A549 (cell line): ENCODE measurements around the gene RASA3.

Source experiments
- BHLHE40 ChIP-seq: IDR thresholded peaks from 2 replicates; pipeline ENCODE4 v1.6.1; 2012; ENCODE audit warnings: low read depth, low read length, inconsistent platforms
- EP300 ChIP-seq, 2 experiments: fragments of >200 bp; sonication (Bioruptor Twin); formaldehyde crosslinking; IDR thresholded peaks; 2 replicates in 1 of 2; 3 replicates in 1 of 2; pipeline ENCODE4 v1.6.1; 2016 to 2017
- JUN ChIP-seq, 2 experiments: fragments of >200 bp; sonication (Bioruptor Twin); formaldehyde crosslinking; IDR thresholded peaks; 2 replicates in 1 of 2; 3 replicates in 1 of 2; pipeline ENCODE4 v1.6.1; 2016 to 2017
- NR3C1 ChIP-seq: fragments of >200 bp; sonication (Bioruptor Twin); formaldehyde crosslinking; IDR thresholded peaks from 3 replicates; pipeline ENCODE4 v1.6.1; 2017
- POLR2A ChIP-seq: IDR thresholded peaks from 2 replicates; pipeline ENCODE4 v1.6.1; 2012; ENCODE audit warnings: mild to moderate bottlenecking, low read length
- SMC3 ChIP-seq: fragments of >200 bp; sonication (Bioruptor Twin); formaldehyde crosslinking; IDR thresholded peaks from 3 replicates; pipeline ENCODE4 v1.6.1; 2018; ENCODE audit warnings: inconsistent platforms
- ZC3H11A ChIP-seq: fragments of 450-650 bp; IDR thresholded peaks from 2 replicates; pipeline ENCODE4 v1.6.1; 2014; ENCODE audit warnings: antibody characterized with exemption, mild to moderate bottlenecking
- TF ChIP-seq, protein P1 (sequence below): fragments of >200 bp; sonication (Bioruptor Twin); formaldehyde crosslinking; IDR thresholded peaks from 3 replicates; pipeline ENCODE4 v1.5.1; 2016
- TF ChIP-seq, protein P2 (sequence below): fragments of 200-600 bp; sonication (generic); IDR thresholded peaks from 2 replicates; pipeline ENCODE4 v1.6.1; 2016; ENCODE audit warnings: antibody characterized with exemption, mild to moderate bottlenecking, moderate library complexity
- TF ChIP-seq, protein P3 (sequence below): IDR thresholded peaks from 2 replicates; pipeline ENCODE4 v1.6.1; 2012
- TF ChIP-seq, protein P4 (sequence below): IDR thresholded peaks from 2 replicates; pipeline ENCODE4 v1.6.1; 2012
- TF ChIP-seq, protein P5 (sequence below): fragments of 450-650 bp; IDR thresholded peaks from 2 replicates; pipeline ENCODE4 v1.6.1; 2014; ENCODE audit warnings: antibody characterized with exemption

DNA sequence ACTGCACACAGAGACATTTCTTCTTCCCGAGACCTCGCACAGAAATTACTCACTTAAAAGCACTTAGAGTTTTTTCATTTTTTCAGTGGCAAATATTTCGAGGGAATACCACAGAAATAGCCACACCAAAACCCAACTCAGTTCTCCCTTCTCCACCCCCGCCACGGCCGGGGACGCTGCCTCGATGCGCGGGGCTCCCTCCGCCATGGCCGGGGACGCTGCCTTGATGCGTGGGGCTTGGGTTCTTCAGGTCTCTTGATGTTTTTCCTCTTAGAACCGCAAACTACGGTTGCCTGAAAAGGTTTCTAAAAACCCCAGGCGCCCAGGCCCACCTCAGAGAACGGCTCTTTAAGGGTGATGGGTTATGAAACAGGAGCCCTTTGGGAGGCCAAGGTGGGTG lies 71.4 kb downstream of the RASA3 start:
- TF ChIP-seq EP300 (IDR thresholded peaks at IDR 0.05) (no peak), POLR2A (no peak), JUN (IDR thresholded peaks at IDR 0.05) (no peak), NR3C1 (no peak), ZC3H11A (no peak), BHLHE40 (no peak), SMC3 (no peak)
- TF ChIP-seq, protein P1, sequence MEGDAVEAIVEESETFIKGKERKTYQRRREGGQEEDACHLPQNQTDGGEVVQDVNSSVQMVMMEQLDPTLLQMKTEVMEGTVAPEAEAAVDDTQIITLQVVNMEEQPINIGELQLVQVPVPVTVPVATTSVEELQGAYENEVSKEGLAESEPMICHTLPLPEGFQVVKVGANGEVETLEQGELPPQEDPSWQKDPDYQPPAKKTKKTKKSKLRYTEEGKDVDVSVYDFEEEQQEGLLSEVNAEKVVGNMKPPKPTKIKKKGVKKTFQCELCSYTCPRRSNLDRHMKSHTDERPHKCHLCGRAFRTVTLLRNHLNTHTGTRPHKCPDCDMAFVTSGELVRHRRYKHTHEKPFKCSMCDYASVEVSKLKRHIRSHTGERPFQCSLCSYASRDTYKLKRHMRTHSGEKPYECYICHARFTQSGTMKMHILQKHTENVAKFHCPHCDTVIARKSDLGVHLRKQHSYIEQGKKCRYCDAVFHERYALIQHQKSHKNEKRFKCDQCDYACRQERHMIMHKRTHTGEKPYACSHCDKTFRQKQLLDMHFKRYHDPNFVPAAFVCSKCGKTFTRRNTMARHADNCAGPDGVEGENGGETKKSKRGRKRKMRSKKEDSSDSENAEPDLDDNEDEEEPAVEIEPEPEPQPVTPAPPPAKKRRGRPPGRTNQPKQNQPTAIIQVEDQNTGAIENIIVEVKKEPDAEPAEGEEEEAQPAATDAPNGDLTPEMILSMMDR = no peak
- TF ChIP-seq, protein P2, sequence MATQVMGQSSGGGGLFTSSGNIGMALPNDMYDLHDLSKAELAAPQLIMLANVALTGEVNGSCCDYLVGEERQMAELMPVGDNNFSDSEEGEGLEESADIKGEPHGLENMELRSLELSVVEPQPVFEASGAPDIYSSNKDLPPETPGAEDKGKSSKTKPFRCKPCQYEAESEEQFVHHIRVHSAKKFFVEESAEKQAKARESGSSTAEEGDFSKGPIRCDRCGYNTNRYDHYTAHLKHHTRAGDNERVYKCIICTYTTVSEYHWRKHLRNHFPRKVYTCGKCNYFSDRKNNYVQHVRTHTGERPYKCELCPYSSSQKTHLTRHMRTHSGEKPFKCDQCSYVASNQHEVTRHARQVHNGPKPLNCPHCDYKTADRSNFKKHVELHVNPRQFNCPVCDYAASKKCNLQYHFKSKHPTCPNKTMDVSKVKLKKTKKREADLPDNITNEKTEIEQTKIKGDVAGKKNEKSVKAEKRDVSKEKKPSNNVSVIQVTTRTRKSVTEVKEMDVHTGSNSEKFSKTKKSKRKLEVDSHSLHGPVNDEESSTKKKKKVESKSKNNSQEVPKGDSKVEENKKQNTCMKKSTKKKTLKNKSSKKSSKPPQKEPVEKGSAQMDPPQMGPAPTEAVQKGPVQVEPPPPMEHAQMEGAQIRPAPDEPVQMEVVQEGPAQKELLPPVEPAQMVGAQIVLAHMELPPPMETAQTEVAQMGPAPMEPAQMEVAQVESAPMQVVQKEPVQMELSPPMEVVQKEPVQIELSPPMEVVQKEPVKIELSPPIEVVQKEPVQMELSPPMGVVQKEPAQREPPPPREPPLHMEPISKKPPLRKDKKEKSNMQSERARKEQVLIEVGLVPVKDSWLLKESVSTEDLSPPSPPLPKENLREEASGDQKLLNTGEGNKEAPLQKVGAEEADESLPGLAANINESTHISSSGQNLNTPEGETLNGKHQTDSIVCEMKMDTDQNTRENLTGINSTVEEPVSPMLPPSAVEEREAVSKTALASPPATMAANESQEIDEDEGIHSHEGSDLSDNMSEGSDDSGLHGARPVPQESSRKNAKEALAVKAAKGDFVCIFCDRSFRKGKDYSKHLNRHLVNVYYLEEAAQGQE = no peak
- TF ChIP-seq, protein P3, sequence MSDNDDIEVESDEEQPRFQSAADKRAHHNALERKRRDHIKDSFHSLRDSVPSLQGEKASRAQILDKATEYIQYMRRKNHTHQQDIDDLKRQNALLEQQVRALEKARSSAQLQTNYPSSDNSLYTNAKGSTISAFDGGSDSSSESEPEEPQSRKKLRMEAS = no peak
- TF ChIP-seq, protein P4, sequence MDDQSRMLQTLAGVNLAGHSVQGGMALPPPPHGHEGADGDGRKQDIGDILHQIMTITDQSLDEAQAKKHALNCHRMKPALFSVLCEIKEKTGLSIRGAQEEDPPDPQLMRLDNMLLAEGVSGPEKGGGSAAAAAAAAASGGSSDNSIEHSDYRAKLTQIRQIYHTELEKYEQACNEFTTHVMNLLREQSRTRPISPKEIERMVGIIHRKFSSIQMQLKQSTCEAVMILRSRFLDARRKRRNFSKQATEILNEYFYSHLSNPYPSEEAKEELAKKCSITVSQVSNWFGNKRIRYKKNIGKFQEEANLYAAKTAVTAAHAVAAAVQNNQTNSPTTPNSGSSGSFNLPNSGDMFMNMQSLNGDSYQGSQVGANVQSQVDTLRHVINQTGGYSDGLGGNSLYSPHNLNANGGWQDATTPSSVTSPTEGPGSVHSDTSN = no peak
- TF ChIP-seq, protein P5, sequence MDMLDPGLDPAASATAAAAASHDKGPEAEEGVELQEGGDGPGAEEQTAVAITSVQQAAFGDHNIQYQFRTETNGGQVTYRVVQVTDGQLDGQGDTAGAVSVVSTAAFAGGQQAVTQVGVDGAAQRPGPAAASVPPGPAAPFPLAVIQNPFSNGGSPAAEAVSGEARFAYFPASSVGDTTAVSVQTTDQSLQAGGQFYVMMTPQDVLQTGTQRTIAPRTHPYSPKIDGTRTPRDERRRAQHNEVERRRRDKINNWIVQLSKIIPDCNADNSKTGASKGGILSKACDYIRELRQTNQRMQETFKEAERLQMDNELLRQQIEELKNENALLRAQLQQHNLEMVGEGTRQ = no peak
